BLaER1 (cell line): ENCODE results near the gene JPT1.
"Not testable (repeated sequence)": the region's sequence is repeated elsewhere in the genome, so short reads cannot be mapped to it uniquely, and the experiment has no call there.

Source experiments
- H3K27ac ChIP-seq: shearing (Covaris generic); formaldehyde crosslinking; 2 replicates; pipeline ENCODE4 v1.8.1; 2022
- H3K27me3 ChIP-seq: shearing (Covaris generic); formaldehyde crosslinking; 2 replicates; pipeline ENCODE4 v1.8.1; 2022
- H3K36me3 ChIP-seq: shearing (Covaris generic); formaldehyde crosslinking; 2 replicates; pipeline ENCODE4 v1.8.1; 2022
- H3K4me1 ChIP-seq: shearing (Covaris generic); formaldehyde crosslinking; 2 replicates; pipeline ENCODE4 v1.8.1; 2022
- H3K4me2 ChIP-seq: shearing (Covaris generic); formaldehyde crosslinking; 2 replicates; pipeline ENCODE4 v1.8.1; 2022
- H3K4me3 ChIP-seq: shearing (Covaris generic); formaldehyde crosslinking; 2 replicates; pipeline ENCODE4 v1.8.1; 2022
- H3K9ac ChIP-seq: shearing (Covaris generic); formaldehyde crosslinking; 2 replicates; pipeline ENCODE4 v1.8.1; 2022
- H3K9me3 ChIP-seq: shearing (Covaris generic); formaldehyde crosslinking; 2 replicates; pipeline ENCODE4 v1.8.1; 2022
- H4K20me1 ChIP-seq: shearing (Covaris generic); formaldehyde crosslinking; 2 replicates; pipeline ENCODE4 v1.8.1; 2022
- Cebpa-rat ChIP-seq: shearing (Covaris generic); IDR thresholded peaks from 2 replicates; pipeline ENCODE4 v1.8.1; 2022

Gene JPT1

GRCh38 chr17:75131278-75132017 is 22.9 kb downstream of the JPT1 start, which contains the start of gene NT5C:
Gene NT5C, minus strand, starts transcription at chr17:75131742. Its CDS starts 35 bp downstream, at chr17:75131707.
- H3K4me3 ChIP-seq = peak within 1 kb of the TSS; percentile 90
- no peaks in the 10 kb centered on the region for H3K9me3 ChIP-seq
- peak within 1 kb of the TSS; percentile 94 for H3K9ac ChIP-seq
- no peaks in the 10 kb centered on the region for H3K27me3 ChIP-seq
- peaks cover 63% of the 10 kb centered on the region for H4K20me1 ChIP-seq
- peak within 1 kb of the TSS; percentile 97 for H3K27ac ChIP-seq
- H3K4me1 ChIP-seq = peaks cover 45% of the 10 kb centered on the region
- TF ChIP-seq Cebpa-rat = no peak
- H3K36me3 ChIP-seq = peaks cover 44% of the 10 kb centered on the region
- peak within 1 kb of the TSS; percentile 82 for H3K4me2 ChIP-seq

- H4K20me1 ChIP-seq = peaks cover 60% of the 10 kb centered on the region
- peaks cover 41% of the 10 kb centered on the region for H3K36me3 ChIP-seq
- no peaks in the 10 kb centered on the region for H3K9me3 ChIP-seq
These were observed 23.6 kb downstream of the JPT1 start for GRCh38 chr17:75130632-75131277.

GRCh38 chr17:75130059-75130631 is 24.2 kb downstream of the JPT1 start:
- peaks cover 55% of the 10 kb centered on the region for H4K20me1 ChIP-seq
- H3K4me2 ChIP-seq = peak overlapping the region; percentile 82
- peak overlapping the region; percentile 94; the same call in 1 of the 2 replicates for H3K9ac ChIP-seq
- no peaks in the 10 kb centered on the region for H3K27me3 ChIP-seq
- peaks cover 37% of the 10 kb centered on the region for H3K36me3 ChIP-seq
- peaks cover 55% of the 10 kb centered on the region for H3K4me1 ChIP-seq
- no peak for TF ChIP-seq Cebpa-rat
- peak overlapping the region; percentile 90 for H3K4me3 ChIP-seq
- H3K9me3 ChIP-seq = no peaks in the 10 kb centered on the region
- H3K27ac ChIP-seq = no peak overlapping the region

More at GRCh38 chr17:75130632-75131277, 23.6 kb downstream of the JPT1 start:
- peak overlapping the region; percentile 97 for H3K27ac ChIP-seq
- peak overlapping the region; percentile 90 for H3K4me3 ChIP-seq
- TF ChIP-seq Cebpa-rat = no peak
- peaks cover 49% of the 10 kb centered on the region for H3K4me1 ChIP-seq
- peak overlapping the region; percentile 82 for H3K4me2 ChIP-seq
- H3K27me3 ChIP-seq = no peaks in the 10 kb centered on the region
- H3K9ac ChIP-seq = peak overlapping the region; percentile 94

- peaks cover 54% of the 10 kb centered on the region for H4K20me1 ChIP-seq
- H3K4me2 ChIP-seq = peak overlapping the region; percentile 82
- no peaks in the 10 kb centered on the region for H3K9me3 ChIP-seq
- peaks cover 31% of the 10 kb centered on the region for H3K36me3 ChIP-seq
- no peaks in the 10 kb centered on the region for H3K27me3 ChIP-seq
- no peak for TF ChIP-seq Cebpa-rat
- H3K4me3 ChIP-seq = no peak overlapping the region
- no peak overlapping the region for H3K27ac ChIP-seq
- H3K9ac ChIP-seq = no peak overlapping the region
- H3K4me1 ChIP-seq = peaks cover 61% of the 10 kb centered on the region
These were observed 24.7 kb downstream of the JPT1 start for GRCh38 chr17:75129576-75129975.

- peaks cover 68% of the 10 kb centered on the region for H3K4me1 ChIP-seq
- H3K9ac ChIP-seq = no peak overlapping the region
- H3K27ac ChIP-seq = no peak overlapping the region
- no peak overlapping the region for H3K4me2 ChIP-seq
- H3K9me3 ChIP-seq = no peaks in the 10 kb centered on the region
- no peak overlapping the region for H3K4me3 ChIP-seq
- peaks cover 54% of the 10 kb centered on the region for H4K20me1 ChIP-seq
- peaks cover 30% of the 10 kb centered on the region for H3K36me3 ChIP-seq
- H3K27me3 ChIP-seq = no peaks in the 10 kb centered on the region
- no peak for TF ChIP-seq Cebpa-rat
These were observed 25.4 kb downstream of the JPT1 start for GRCh38 chr17:75128694-75129505.

- Histone ChIP-seq H3K4me1 (peaks cover 67% of the 10 kb centered on the region), H4K20me1 (peaks cover 54% of the 10 kb centered on the region), H3K36me3 (peaks cover 30% of the 10 kb centered on the region)
- not testable (repeated sequence) for H3K9me3 ChIP-seq, H3K4me3 ChIP-seq, H3K9ac ChIP-seq, H3K4me2 ChIP-seq, H3K27ac ChIP-seq, H3K27me3 ChIP-seq
These were observed 26.4 kb downstream of the JPT1 start for GRCh38 chr17:75127936-75128335.

- Histone ChIP-seq H4K20me1 (peaks cover 54% of the 10 kb centered on the region), H3K9me3 (no peaks in the 10 kb centered on the region), H3K4me2 (no peak overlapping the region), H3K36me3 (peaks cover 30% of the 10 kb centered on the region), H3K4me3 (no peak overlapping the region), H3K9ac (no peak overlapping the region), H3K27me3 (no peaks in the 10 kb centered on the region), H3K4me1 (peaks cover 57% of the 10 kb centered on the region), H3K27ac (no peak overlapping the region)
- TF ChIP-seq Cebpa-rat = no peak
These were observed 27.4 kb downstream of the JPT1 start for GRCh38 chr17:75126954-75127353.

GRCh38 chr17:75125984-75126383 is 28.3 kb downstream of the JPT1 start:
- Histone ChIP-seq H4K20me1 (peaks cover 60% of the 10 kb centered on the region), H3K9ac (no peak overlapping the region), H3K27ac (no peak overlapping the region), H3K4me3 (no peak overlapping the region), H3K36me3 (peaks cover 35% of the 10 kb centered on the region), H3K27me3 (no peaks in the 10 kb centered on the region), H3K4me1 (peaks cover 53% of the 10 kb centered on the region), H3K9me3 (no peaks in the 10 kb centered on the region), H3K4me2 (0 out of 2 replicates have a peak overlapping the region, but pooled peaks have one; percentile 7)
- TF ChIP-seq Cebpa-rat = no peak

GRCh38 chr17:75124819-75125162 is 29.5 kb downstream of the JPT1 start:
- 0 out of 2 replicates have a peak overlapping the region, but pooled peaks have one; percentile 55 for H3K27ac ChIP-seq
- peaks cover 43% of the 10 kb centered on the region for H3K4me1 ChIP-seq
- peaks cover 51% of the 10 kb centered on the region for H4K20me1 ChIP-seq
- peaks cover 34% of the 10 kb centered on the region for H3K36me3 ChIP-seq
- TF ChIP-seq Cebpa-rat = no peak
- H3K9ac ChIP-seq = no peak overlapping the region
- no peak overlapping the region for H3K4me3 ChIP-seq
- peak overlapping the region; percentile 73 for H3K4me2 ChIP-seq
- H3K9me3 ChIP-seq = no peaks in the 10 kb centered on the region
- no peaks in the 10 kb centered on the region for H3K27me3 ChIP-seq
